Endometrial microvascular endothelial cells (primary cell): ENCODE results near the gene CAMTA1. TPM values are rescaled to one million over a fixed set of nuclear protein-coding genes. Genes with fewer than 3 reads are reported as not detected.

ENCODE experiments used
- in situ Hi-C: cut with HindIII; loops from 2 replicates; pipeline ENCODE4 v1.10.0; 2017; ENCODE audit warnings: low sequenced_read_pairs, low pct_unique_long_range_greater_than_20kb; ENCODE audit errors: inconsistent ontology term
- total RNA-seq: library from RNA; depleted of rRNA; stranded (reverse); fragments of >200 nt; gene quantifications from one replicate; pipeline ENCODE4 v1.2.3, GENCODE V29; 2015; ENCODE audit errors: inconsistent ontology term

The CAMTA1 gene
- total RNA-seq, 1 donor from 2014 or later, result 89.0 TPM

GRCh38 chr1:7389906-7390603, 604.8 kb downstream of the CAMTA1 start:
- in situ Hi-C loops, result no loop called here

GRCh38 chr1:7390604-7391000, 605.3 kb downstream of the CAMTA1 start:
- in situ Hi-C loops, result no loop called here

- in situ Hi-C loops, result no loop called here
These were observed 607.9 kb downstream of the CAMTA1 start for GRCh38 chr1:7393136-7393535.

- in situ Hi-C loops, result no loop called here
These were observed 610.0 kb downstream of the CAMTA1 start for GRCh38 chr1:7395251-7395650.

GRCh38 chr1:7398982-7399381, 613.7 kb downstream of the CAMTA1 start:
- in situ Hi-C loops, result no loop called here

- in situ Hi-C loops, result no loop called here
These were observed 614.4 kb downstream of the CAMTA1 start for GRCh38 chr1:7399514-7400125.

GRCh38 chr1:7400566-7400965, 615.3 kb downstream of the CAMTA1 start:
- in situ Hi-C loops, result no loop called here

- in situ Hi-C loops, result no loop called here
These were observed 616.7 kb downstream of the CAMTA1 start for GRCh38 chr1:7401814-7402547.

- in situ Hi-C loops, result no loop called here
These were observed 617.2 kb downstream of the CAMTA1 start for GRCh38 chr1:7402548-7402850.

GRCh38 chr1:7403265-7404045, 618.2 kb downstream of the CAMTA1 start:
- in situ Hi-C loops, result no loop called here

- in situ Hi-C loops, result no loop called here
These were observed 618.9 kb downstream of the CAMTA1 start for GRCh38 chr1:7404046-7404742.

GRCh38 chr1:7405844-7406500, 620.7 kb downstream of the CAMTA1 start:
- in situ Hi-C loops, result no loop called here

GRCh38 chr1:7406641-7407543, 621.6 kb downstream of the CAMTA1 start:
- in situ Hi-C loops, result no loop called here

GRCh38 chr1:7407544-7407895, 622.3 kb downstream of the CAMTA1 start:
- in situ Hi-C loops, result no loop called here

- in situ Hi-C loops, result no loop called here
These were observed 622.9 kb downstream of the CAMTA1 start for GRCh38 chr1:7407980-7408770.

- in situ Hi-C loops, result no loop called here
These were observed 623.5 kb downstream of the CAMTA1 start for GRCh38 chr1:7408771-7409150.

- in situ Hi-C loops, result no loop called here
These were observed 624.0 kb downstream of the CAMTA1 start for GRCh38 chr1:7409278-7409677.
